Putamen (tissue), 1 donor: ENCODE results near the gene FANCI.
A peak's percentile ranks its signal among the peaks of the same experiment; 100 is the strongest.

Source experiments
- DNase-seq: peaks from one replicate; pipeline ENCODE4 v3.0.0-alpha.2; 2016; ENCODE audit warnings: low spot score

The FANCI gene

GRCh38 chr15:89307791-89308190 is 64.0 kb downstream of the FANCI start:
- DNase-seq: no peak

GRCh38 chr15:89308236-89308635 is 64.5 kb downstream of the FANCI start:
- no peak for DNase-seq

DNA sequence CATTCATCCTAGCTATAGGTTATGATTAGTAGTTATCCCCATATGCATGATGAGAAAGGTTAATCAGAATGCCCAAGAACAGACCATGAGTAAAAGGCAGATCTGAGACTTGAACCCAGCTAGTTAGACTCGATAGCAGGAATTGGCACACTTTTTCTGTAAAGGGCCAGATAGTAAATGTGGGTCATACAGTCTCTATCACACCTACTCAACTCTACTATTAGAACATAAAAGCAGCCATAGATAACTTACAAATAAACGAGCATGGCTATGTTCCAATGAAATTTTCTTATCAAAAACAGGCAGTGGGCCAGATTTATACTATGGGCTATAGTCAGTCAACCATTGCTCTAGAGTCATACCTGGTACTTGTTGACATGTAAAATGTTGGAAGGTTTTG is 66.2 kb downstream of the FANCI start:
- DNase-seq: no peak

- DNase-seq: no peak
Observed at GRCh38 chr15:89315375-89315929, 71.7 kb downstream of the FANCI start.

DNA sequence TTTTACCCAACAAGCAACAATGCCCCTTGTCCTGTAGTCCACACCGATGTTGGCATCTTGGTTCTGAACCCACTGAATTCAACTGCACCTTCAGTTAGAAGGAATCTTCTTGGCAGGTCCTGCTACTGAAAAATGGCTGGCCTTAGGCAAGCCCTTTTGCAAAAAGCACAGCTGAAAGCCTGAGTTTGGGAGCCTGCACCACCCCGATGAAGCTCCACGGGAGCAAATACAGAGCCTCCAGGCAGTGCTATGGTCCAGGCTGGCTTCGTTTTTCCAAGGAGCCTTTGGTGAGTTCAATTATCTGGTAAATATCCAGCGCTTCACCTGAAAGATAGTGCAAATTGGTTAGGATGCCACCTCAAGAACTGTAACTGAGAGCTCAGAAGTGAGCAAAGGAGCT is 72.7 kb downstream of the FANCI start:
- no peak for DNase-seq

GRCh38 chr15:89317186-89317720 is 73.5 kb downstream of the FANCI start:
- no peak for DNase-seq

- no peak for DNase-seq
Observed at GRCh38 chr15:89319678-89320077, 75.9 kb downstream of the FANCI start.

GRCh38 chr15:89320200-89320599 is 76.4 kb downstream of the FANCI start:
- peak; percentile 28 for DNase-seq

- DNase-seq: no peak
Observed at GRCh38 chr15:89321521-89322410, 78.0 kb downstream of the FANCI start.

GRCh38 chr15:89322822-89323221 is 79.0 kb downstream of the FANCI start:
- no peak for DNase-seq

DNA sequence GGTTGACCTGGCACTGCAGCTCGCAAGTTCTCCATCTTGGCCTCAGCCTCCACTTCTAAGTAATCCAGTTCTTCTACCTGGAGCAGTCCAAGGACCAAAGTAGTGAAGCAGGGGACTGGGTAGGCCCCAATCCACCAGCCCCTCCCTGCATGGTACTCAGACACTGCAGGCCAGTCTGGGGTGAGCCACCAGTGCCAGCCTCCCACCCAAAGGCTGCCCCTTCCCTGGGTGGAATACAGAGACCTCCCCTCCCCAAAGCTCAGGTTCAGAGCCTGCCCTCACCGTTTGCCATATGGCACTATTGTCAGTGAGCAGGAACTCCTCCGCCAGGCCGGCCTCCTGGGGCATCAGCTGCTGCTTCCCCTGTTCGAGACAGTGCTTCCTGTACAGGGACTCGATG is 80.0 kb downstream of the FANCI start:
- DNase-seq: no peak

DNA sequence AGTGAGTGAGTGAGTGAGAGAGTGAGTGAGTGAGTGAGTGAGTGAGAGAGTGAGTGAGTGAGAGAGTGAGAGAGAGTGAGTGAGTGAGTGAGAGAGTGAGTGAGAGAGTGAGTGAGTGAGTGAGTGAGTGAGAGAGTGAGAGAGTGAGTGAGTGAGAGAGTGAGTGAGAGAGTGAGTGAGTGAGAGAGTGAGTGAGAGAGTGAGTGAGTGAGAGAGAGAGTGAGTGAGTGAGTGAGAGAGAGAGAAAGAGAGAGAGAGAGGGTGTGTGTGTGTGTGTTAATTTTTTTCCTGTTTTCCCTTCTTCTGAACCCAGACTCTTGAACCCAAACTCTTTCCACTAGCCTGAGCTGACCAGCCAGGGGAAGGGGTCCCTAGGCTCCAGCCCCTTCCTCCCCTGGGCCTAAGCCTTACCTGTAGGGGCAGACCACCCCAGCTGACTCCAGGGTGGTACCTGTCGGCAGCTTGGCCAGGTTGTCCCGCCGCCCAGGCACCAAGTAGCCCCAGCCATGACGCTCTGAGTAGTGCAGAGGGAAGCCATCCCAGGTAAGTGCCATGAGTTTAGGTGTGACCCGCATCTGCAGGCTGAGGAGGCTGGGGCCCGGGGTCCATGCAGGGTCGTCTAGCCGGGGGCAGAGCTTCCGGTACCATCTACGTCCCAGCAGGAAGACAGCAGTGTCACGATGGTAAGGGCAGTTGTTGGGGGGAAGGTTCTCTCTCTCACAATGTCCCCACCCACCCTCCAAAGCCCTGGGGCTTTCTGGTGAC is 81.4 kb downstream of the FANCI start:
- no peak for DNase-seq

DNA sequence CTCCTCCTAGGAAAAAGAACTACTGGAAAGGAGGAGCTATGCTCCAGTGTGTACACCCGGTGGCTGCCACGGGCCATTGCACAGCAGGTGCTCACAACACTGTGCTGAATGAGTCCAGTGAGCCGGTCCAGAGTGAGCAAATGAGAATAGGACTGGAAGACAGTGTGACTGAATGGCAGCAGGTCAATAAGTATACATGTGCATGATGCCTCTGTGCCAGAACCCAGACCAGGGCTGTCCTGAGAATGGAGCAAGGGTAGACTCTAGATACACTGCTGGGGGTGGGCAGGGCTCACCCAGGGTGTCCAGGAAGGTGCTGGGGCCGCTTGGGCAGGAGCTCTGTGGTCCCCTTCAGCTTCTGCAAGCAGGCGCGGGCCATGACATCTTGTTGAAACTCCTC is 82.5 kb downstream of the FANCI start:
- DNase-seq: no peak

- no peak for DNase-seq
Observed at GRCh38 chr15:89327113-89327512, 83.3 kb downstream of the FANCI start.

DNA sequence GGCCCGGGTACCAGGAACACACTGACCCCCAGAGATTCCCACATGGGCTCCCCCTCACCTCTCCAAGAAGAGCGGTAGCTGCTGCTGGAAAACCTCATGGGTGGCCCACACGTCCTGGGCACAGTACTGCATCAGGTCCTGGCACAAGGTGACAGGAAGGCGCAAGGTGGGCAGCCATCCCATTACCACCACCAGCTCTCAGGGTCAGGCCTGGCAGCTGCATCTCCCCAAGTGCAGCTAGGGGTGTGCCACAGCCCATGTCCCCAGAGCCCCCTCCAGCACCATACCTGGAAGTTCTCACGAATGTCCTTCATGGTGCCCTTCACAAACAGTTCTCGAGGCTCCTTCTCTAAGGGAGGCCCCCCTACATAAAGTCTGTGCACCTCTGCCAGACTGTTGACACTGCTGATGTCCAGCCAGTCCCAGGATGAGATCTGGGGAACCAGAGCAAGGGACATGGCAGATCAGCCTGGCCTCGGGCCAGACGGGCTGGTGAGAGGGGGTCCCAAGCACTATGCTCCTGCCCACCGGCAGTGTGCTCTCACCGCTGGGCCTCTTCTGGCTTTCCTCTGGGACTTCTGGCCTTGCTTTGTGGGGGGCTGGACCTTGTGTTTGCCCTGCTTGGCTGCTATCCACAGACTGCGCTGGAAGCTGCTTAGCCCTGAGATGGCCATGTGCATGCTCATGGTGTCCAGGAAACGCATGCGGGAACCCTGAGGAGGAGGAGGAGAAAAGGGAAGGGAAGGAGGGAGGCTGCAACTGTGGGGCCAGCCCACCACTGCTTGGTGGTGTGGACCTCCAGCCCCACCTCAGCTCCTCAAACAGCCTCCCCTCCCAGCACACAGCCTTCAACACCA is 84.8 kb downstream of the FANCI start:
- no peak for DNase-seq

DNA sequence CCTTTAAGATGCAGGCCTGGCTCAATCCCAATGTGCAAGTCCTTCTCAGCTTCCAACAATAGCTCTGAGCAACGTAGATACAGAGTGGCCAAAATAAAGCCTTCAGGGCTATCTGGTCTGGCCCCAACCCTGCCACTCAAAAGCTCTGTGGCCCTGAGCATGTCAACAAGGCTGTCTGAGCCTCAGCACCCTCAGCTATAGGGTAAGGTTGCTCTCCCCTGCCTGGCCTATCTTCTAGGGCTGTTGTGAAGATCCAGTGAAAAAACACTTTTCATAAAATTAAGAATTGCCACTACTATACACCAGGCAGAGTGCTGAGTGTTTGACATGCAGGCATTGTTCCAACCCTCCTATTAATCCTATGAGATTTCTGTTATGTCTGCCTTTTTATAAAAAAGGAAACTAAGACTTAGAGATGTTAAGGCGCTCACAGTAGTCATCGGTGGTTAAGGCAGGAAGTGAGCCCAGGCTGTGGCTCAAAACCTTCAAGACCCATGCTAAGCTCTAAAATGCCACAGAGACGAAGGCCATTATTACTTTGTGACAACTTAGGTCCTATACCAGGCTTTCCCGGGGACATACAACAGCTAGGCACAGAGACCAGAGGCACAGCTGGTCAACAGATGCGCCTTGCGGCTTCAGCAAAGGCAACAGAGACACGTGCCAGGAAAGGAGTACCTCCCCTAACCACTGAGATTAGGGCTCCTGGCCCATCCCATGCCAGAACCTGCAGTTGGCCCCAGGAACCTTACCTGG is 85.7 kb downstream of the FANCI start:
- no peak for DNase-seq

DNA sequence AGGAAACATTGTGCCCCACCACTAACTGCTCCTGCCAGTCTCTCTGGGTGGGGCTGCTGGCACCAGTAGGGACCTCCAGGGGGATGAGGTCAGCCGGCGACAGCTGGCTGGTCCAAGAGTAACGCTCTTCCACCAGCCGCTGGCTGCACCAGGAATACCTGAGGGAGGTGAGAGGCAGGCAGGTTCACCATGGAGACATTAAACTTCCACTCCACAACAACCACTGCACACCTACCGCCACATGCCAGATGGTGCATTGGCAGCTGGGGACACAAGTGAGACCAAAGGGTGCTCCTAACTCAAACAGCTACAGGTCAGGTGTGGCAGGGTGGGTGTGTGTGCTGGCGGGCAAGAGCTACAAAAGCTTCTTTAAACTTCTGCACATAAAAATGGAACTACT is 86.3 kb downstream of the FANCI start:
- DNase-seq: no peak

- no peak for DNase-seq
Observed at GRCh38 chr15:89330881-89331595, 87.3 kb downstream of the FANCI start.

GRCh38 chr15:89332446-89332845 is 88.7 kb downstream of the FANCI start:
- no peak for DNase-seq
